Daoy (cell line): ENCODE results near the gene RAVER1. TPM values are rescaled to one million over a fixed set of nuclear protein-coding genes. Genes with fewer than 3 reads are reported as not detected.
A peak's percentile ranks its signal among the peaks of the same experiment; 100 is the strongest.

ENCODE experiments used
- DNase-seq: peaks from one replicate; pipeline ENCODE4 v3.0.0-alpha.2; 2015; ENCODE audit warnings: low read depth
- total RNA-seq: library from RNA; depleted of rRNA; stranded (reverse); fragments of >200 nt; shearing (Covaris generic); gene quantifications from 2 replicates; pipeline ENCODE4 v1.2.3, GENCODE V29; 2014

Gene RAVER1
- total RNA-seq, 1 experiment from 2014 or later = 26.2 TPM

GRCh38 chr19:10318807-10319682, 14.3 kb downstream of the RAVER1 start:
- no peak for DNase-seq

- no peak for DNase-seq
Observed at GRCh38 chr19:10317857-10318462, 15.4 kb downstream of the RAVER1 start.

GRCh38 chr19:10317045-10317856, 16.1 kb downstream of the RAVER1 start:
- no peak for DNase-seq

- no peak for DNase-seq
Observed at GRCh38 chr19:10316229-10317044, 16.9 kb downstream of the RAVER1 start.

DNA sequence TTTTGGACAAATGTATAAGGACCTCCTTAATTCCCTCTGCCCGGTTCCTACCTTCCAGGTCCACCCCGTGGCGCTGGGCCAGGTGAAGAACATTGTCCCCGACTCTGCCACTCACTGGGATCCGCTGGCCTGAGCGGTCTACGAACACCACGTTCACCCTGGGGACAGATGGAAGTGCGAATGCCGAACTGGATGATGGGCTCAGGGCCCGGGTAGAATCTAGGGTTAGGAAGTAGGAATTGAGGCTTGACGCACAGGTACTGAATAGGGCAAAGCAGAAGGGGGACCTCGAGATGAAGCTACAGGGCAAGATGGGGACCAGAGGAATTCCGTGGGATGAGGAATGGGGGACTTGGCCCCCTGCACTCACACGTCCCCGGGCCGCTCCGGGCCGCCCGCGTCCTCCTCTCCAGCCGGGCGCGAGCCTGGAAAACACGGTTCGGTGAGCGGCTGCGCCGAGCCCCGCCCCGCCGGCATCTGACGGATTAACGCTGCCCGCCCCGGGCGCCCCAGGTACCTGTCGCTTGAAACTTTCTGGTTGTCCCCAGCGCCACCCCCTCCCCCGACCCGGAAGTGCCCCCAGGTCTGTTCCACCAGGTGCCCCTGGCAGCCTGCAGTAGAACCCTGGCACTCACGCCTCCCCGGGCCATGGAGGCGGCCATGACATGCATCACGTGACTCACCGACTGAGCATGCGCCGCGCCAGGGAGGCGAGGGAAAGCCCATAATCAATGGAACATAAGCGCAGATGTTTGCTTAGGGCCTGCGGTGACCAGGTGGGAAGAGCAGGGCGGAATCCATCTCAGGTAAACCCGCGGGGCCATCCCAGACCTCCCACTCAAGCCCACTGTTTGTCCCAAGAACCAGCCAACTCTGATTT, 17.8 kb downstream of the RAVER1 start, which contains the start of gene FDX2:
Gene FDX2 (minus strand): TSS at position 681 of the 880 bp plus-strand sequence. CDS start 19 bp downstream, at position 662.
- peak; percentile 91 for DNase-seq

DNA sequence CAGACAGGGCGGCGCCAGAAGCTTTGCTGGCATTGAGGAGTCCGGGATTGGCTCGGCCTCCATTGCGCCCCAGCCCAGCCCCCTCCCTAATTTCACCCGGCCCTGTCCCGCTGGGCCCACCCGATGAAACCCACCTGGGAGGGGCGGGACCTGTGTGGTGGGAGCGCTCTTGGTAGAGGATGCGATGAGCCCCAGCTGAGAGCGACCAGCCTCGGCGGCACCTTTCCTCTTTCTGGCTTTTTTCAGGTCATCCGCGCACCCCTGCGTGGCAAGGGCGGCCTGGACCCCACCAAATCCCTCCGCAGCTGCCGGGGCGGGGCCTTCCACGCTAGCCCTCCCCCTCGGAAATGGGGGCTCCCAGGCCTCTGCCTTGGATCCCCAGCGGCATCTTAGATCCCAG, 23.9 kb downstream of the RAVER1 start, which contains the start of gene ZGLP1:
Gene ZGLP1 (minus strand): TSS at position 393 of the 400 bp plus-strand sequence.
- DNase-seq = no peak

- no peak for DNase-seq
Observed at GRCh38 chr19:10306327-10306726, 27.0 kb downstream of the RAVER1 start.

GRCh38 chr19:10305139-10305806, 28.1 kb downstream of the RAVER1 start:
- DNase-seq = peak; percentile 77

DNA sequence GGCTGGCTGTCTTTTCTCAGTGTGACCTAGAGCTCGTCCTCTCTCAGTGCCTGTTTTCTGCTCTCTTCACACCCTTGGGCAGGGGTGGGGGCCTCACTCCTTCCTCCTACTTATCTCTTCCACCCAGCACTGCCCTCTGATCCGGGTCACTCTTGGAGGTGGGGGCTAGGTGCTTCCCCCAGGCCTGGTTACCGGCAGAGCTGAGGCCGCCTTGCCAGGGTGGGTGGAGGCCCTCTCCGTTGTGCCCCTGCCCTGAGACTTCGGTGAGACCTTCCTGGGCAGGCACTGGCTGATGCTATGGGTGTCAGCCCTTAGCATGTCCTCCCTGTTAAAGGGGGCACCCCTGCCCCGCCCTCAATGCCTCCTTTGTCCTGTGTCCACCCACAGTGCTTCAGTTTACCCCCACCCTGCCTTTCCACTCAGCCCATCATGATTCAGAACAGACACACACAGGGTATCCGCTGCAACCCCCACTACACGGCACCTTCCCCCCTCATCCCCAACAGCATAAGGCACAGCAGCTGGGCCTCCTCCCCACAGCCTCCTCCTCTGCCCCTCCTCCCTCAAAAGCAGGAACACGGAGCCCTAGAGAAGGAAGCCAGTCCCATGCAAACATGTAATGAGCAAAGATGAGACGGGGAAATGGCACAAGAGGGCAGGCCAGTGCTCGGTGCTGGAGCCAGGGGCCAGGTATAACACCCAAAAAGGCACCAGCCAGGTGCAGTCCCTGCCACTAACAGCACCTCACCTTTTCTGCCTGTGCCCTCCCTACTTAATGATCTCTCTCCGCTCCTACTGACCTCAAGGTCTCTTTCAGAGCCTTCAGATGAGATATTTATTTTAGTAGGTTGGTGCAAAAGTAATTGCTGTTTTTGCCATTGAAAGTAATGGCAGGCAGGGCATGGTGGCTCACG, 33.5 kb downstream of the RAVER1 start:
- DNase-seq = no peak

DNA sequence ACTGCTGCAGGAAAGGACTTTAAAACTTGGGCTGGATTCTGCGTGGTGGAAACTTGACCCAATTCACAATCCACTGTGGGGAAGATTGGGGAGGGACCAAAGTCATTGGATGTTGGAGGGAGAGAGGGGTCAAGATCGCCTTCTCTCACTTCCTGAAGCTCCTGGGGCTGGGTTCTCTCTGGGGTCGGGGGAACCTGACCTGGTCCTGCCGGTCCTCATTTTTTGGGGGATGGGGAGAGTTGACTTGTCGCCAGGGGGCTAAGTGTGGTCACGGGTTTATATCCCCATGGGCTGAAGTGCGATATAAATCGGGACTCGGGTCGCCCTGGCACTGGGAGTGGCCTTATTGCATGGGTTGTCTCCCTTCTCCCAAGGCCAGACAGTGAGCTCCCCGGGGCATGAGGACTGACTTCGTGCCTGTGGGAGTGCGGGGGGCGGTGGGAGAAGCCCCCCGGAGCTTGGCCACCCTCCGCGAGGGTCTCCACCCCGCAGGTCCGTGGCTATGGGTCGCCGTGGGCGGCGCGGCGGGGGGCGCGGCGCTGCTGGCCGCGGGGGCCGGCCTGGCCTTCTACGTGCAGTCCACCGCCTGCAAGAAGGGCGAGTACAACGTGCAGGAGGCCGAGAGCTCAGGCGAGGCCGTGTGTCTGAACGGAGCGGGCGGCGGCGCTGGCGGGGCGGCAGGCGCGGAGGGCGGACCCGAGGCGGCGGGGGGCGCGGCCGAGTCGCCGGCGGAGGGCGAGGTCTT, 37.3 kb downstream of the RAVER1 start:
- no peak for DNase-seq

DNA sequence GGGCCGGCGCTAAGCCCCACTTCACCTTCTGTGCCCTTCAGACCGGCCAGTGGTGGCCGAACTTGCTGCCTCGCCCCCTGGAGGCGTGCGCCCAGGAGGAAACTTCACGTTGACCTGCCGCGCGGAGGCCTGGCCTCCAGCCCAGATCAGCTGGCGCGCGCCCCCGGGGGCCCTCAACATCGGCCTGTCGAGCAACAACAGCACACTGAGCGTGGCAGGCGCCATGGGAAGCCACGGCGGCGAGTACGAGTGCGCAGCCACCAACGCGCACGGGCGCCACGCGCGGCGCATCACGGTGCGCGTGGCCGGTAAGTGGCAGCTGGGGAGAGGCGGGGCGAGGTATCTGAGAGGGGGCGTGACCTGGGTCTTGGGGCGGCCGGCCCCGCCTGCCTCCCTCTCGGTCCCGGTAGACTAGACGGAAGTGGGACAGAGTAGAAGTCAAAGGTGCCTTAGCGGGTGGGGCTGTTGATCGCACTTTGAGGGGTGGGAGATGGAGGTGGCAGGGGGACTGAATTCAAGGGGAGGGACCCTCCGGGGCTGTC, 38.0 kb downstream of the RAVER1 start:
- DNase-seq = no peak

GRCh38 chr19:10294368-10294697, 39.0 kb downstream of the RAVER1 start:
- DNase-seq = no peak

DNA sequence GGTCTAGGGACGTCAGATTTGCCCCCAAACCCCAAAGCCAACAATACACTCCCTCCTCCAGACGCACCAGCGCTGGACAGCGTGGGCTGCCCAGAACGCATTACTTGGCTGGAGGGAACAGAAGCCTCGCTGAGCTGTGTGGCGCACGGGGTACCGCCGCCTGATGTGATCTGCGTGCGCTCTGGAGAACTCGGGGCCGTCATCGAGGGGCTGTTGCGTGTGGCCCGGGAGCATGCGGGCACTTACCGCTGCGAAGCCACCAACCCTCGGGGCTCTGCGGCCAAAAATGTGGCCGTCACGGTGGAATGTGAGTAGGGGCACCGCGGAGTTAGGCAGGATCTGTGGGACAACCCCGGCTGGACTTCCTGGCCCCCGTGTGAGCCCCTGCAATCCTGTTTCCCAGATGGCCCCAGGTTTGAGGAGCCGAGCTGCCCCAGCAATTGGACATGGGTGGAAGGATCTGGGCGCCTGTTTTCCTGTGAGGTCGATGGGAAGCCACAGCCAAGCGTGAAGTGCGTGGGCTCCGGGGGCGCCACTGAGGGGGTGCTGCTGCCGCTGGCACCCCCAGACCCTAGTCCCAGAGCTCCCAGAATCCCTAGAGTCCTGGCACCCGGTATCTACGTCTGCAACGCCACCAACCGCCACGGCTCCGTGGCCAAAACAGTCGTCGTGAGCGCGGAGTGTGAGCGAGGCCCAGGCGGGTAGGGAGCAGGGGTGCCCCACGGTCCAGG, 39.5 kb downstream of the RAVER1 start:
- DNase-seq = no peak

GRCh38 chr19:10292789-10293636, 40.3 kb downstream of the RAVER1 start:
- DNase-seq = no peak

GRCh38 chr19:10292206-10292788, 41.0 kb downstream of the RAVER1 start:
- peak; percentile 81 for DNase-seq
